ENCODE measurements around the gene KLHL10.

DNA sequence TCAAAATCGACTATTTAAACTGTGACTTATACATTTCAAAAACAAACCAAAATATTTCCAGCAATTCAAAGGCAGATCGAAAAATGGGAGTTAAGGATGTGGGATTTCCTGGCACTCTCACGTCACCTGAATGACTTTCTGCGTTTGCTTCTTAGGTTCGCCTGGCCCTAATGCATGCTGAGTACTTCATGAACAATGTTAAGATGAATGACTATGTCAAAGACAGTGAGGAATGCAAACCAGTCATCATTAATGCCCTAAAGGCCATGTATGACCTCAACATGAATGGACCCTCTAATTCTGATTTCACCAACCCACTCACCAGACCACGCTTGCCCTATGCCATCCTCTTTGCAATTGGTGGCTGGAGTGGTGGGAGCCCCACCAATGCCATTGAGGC is 7.3 kb downstream of the KLHL10 start:
- TF ChIP-seq ARID2 (IDR thresholded peaks at IDR 0.05) (no peak), POLR2A (conservative IDR thresholded peaks at IDR 0.05) (no peak), ATF7 (IDR thresholded peaks at IDR 0.05) (no peak), NR0B1 (IDR thresholded peaks at IDR 0.05; ENCODE audit: partially characterized antibody) (no peak), ESRRA (IDR thresholded peaks at IDR 0.05; ENCODE audit: borderline replicate concordance, low read depth) (no peak), NFRKB (IDR thresholded peaks at IDR 0.05; ENCODE audit: low read depth) (no peak), YY1 (IDR thresholded peaks at IDR 0.05; ENCODE audit: borderline replicate concordance in 1 of 3, control insufficient read depth in 1 of 3, extremely low read depth in 1 of 3, insufficient read depth in 3 of 3, insufficient read length in 1 of 3, insufficient replicate concordance in 2 of 3, low read depth in 1 of 3, low read length in 2 of 3) (no peak), ZNF431 (CRISPR knock-in tag; IDR thresholded peaks at IDR 0.05) (no peak)
- TF ChIP-seq, protein P1, sequence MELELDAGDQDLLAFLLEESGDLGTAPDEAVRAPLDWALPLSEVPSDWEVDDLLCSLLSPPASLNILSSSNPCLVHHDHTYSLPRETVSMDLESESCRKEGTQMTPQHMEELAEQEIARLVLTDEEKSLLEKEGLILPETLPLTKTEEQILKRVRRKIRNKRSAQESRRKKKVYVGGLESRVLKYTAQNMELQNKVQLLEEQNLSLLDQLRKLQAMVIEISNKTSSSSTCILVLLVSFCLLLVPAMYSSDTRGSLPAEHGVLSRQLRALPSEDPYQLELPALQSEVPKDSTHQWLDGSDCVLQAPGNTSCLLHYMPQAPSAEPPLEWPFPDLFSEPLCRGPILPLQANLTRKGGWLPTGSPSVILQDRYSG (tag; conservative IDR thresholded peaks at IDR 0.05; ENCODE audit: low read depth): no peak
- TF ChIP-seq, protein P2, sequence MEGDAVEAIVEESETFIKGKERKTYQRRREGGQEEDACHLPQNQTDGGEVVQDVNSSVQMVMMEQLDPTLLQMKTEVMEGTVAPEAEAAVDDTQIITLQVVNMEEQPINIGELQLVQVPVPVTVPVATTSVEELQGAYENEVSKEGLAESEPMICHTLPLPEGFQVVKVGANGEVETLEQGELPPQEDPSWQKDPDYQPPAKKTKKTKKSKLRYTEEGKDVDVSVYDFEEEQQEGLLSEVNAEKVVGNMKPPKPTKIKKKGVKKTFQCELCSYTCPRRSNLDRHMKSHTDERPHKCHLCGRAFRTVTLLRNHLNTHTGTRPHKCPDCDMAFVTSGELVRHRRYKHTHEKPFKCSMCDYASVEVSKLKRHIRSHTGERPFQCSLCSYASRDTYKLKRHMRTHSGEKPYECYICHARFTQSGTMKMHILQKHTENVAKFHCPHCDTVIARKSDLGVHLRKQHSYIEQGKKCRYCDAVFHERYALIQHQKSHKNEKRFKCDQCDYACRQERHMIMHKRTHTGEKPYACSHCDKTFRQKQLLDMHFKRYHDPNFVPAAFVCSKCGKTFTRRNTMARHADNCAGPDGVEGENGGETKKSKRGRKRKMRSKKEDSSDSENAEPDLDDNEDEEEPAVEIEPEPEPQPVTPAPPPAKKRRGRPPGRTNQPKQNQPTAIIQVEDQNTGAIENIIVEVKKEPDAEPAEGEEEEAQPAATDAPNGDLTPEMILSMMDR (IDR thresholded peaks at IDR 0.05 in 2 of 3, conservative IDR thresholded peaks at IDR 0.05 in 1 of 3; ENCODE audit: insufficient read depth in 2 of 3, low read depth in 1 of 3, low read length in 3 of 3): no peak

Measured in K562 (cell line).